HL-60 (cell line): Measurements from ENCODE around the gene PTPRD.

ENCODE experiments used
- CTCF ChIP-seq: IDR thresholded peaks from one replicate; pipeline ENCODE4 v1.5.1; 2011; ENCODE audit warnings: low read length, control low read depth, inconsistent platforms; ENCODE audit not compliant: insufficient read depth
- POLR2AphosphoS5 ChIP-seq: IDR thresholded peaks from 2 replicates; pipeline ENCODE4 v1.6.1; 2012; ENCODE audit warnings: low read depth
- SPI1 ChIP-seq: IDR thresholded peaks from 2 replicates; pipeline ENCODE4 v1.6.1; 2012; ENCODE audit warnings: low read depth, mild to moderate bottlenecking, borderline replicate concordance
- TF ChIP-seq, protein P1 (sequence below): IDR thresholded peaks from 2 replicates; pipeline ENCODE4 v1.6.1; 2012; ENCODE audit warnings: low read depth; ENCODE audit not compliant: insufficient replicate concordance

DNA sequence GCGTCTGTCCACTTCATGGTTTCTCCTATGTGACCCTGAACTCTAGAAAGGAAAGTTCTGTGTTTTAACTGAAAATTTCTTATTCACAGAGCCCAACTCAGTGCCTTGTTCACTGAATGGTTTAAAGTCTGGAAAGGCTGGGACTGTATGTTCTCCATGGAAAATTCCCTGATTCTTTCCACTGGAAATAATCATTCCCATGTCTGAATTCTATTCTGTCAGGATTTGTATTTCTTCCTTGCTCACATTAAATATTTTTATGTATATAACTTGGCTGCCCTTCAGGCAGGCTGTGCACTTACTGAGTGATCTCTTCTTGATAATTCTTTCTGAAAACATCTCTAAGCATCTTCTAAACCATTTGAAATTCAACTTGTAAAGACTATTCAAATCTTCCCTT lies 1686.3 kb downstream of the PTPRD start:
- TF ChIP-seq CTCF (no peak), POLR2AphosphoS5 (no peak), SPI1 (no peak)
- TF ChIP-seq, protein P1, sequence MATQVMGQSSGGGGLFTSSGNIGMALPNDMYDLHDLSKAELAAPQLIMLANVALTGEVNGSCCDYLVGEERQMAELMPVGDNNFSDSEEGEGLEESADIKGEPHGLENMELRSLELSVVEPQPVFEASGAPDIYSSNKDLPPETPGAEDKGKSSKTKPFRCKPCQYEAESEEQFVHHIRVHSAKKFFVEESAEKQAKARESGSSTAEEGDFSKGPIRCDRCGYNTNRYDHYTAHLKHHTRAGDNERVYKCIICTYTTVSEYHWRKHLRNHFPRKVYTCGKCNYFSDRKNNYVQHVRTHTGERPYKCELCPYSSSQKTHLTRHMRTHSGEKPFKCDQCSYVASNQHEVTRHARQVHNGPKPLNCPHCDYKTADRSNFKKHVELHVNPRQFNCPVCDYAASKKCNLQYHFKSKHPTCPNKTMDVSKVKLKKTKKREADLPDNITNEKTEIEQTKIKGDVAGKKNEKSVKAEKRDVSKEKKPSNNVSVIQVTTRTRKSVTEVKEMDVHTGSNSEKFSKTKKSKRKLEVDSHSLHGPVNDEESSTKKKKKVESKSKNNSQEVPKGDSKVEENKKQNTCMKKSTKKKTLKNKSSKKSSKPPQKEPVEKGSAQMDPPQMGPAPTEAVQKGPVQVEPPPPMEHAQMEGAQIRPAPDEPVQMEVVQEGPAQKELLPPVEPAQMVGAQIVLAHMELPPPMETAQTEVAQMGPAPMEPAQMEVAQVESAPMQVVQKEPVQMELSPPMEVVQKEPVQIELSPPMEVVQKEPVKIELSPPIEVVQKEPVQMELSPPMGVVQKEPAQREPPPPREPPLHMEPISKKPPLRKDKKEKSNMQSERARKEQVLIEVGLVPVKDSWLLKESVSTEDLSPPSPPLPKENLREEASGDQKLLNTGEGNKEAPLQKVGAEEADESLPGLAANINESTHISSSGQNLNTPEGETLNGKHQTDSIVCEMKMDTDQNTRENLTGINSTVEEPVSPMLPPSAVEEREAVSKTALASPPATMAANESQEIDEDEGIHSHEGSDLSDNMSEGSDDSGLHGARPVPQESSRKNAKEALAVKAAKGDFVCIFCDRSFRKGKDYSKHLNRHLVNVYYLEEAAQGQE: no peak
